Dendritic cell treated with granulocyte-macrophage colony-stimulating factor and Interleukin-4, amounts not matched to agents 40 ng/mL and 50 ng/mL, for 4 days (primary cell): ENCODE data around the gene ITGB1BP1.

Experiments
- H3K27ac Mint-ChIP-seq: one replicate; pipeline ENCODE4 v1.8.0; 2022; ENCODE audit warnings: mild to moderate bottlenecking, mixed read lengths
- H3K27me3 Mint-ChIP-seq: one replicate; pipeline ENCODE4 v1.8.0; 2022; ENCODE audit warnings: mild to moderate bottlenecking, mixed read lengths
- H3K36me3 Mint-ChIP-seq: one replicate; pipeline ENCODE4 v1.8.0; 2022; ENCODE audit warnings: low read depth, mixed read lengths
- H3K4me1 Mint-ChIP-seq: one replicate; pipeline ENCODE4 v1.8.0; 2022; ENCODE audit warnings: low read depth, mixed read lengths
- H3K4me3 Mint-ChIP-seq: one replicate; pipeline ENCODE4 v1.8.0; 2022; ENCODE audit warnings: mild to moderate bottlenecking, moderate library complexity, mixed read lengths
- H3K9me3 Mint-ChIP-seq: one replicate; pipeline ENCODE4 v1.8.0; 2022; ENCODE audit warnings: mixed read lengths
- intact Hi-C: fragments of 100-400 bp; cut with micrococcal nuclease; formaldehyde crosslinking; loops from one replicate; pipeline ENCODE4 v1.15.0; 2022

The ITGB1BP1 gene

DNA sequence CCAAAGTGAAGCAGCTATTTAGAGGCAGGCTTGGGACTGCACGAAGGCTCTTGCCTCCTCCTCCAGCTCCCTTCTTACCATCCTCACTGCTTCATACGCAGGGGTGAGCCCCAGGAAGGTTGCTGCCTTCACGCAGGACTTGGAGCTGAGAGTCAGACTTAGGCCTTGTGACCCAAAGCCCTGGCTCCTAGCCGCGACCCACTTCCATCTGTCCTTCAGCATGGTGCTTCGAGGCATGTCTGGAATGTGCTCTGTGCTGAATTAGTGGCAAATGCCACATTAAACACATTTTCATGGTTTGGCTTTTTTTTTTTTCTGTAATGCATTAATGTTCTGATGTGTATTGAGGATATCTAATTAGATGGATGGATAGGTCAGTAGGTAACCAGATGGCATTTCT, 37.5 kb downstream of the ITGB1BP1 start:
- Mint-ChIP-seq H3K27me3 (no peaks in the 10 kb centered on the region), H3K4me1 (no peaks in the 10 kb centered on the region), H3K4me3 (no peak overlapping the region), H3K36me3 (peaks cover 35% of the 10 kb centered on the region), H3K9me3 (peaks cover 6% of the 10 kb centered on the region), H3K27ac (no peak overlapping the region)
- intact Hi-C loops = no loop called here

DNA sequence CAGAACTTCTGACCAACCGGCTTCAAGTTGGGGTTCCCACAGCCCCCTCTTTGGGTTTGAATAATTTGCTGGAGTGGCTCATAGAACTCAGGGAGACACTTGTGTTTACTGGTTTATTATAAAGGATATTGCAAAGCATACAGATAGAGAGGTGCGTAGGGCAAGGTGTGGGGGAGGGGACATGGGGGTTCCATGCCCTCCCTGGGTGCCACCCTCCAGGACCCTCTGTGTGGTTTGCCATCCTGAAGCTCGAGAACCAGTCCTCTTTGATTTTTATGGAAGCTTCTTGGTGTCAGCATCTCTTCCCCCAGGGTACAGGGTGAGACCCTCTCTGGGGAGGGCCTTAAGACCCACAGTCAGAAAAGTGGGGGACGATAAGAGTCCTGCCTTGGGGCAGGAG, 38.8 kb downstream of the ITGB1BP1 start:
- peaks cover 6% of the 10 kb centered on the region for H3K9me3 Mint-ChIP-seq
- intact Hi-C loops = no loop called here
- no peak overlapping the region for H3K27ac Mint-ChIP-seq
- no peaks in the 10 kb centered on the region for H3K27me3 Mint-ChIP-seq
- H3K4me1 Mint-ChIP-seq = no peaks in the 10 kb centered on the region
- H3K36me3 Mint-ChIP-seq = peaks cover 26% of the 10 kb centered on the region
- no peak overlapping the region for H3K4me3 Mint-ChIP-seq

DNA sequence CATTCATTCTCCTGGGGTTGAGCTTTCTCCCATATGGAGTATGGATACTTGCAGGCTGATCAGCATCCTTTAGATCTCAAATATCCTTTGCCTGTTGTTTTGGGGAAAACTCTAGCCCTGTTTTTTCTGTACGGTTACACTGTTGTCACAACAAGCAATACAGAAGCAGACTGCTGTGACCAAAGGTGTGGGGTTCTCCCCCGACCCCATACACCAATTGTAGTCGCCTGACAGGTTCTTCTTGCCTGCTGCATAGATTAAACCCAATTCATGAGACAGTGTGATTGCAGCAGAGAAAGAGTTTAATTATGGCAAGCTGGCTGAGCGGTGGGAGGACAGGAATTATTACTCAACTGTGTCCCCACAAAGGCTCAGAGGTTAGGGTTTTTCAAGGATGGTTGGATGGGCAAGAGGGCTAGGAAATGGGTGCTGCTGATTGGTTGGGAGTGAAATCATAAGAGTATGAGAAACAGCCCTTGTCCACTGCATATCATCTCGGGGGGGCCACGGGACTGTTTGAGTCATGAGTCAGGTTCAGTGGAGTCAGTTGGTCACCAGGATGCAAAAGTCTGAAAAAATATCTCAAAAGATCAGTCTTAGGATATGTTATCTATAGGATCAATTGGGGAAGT, 40.6 kb downstream of the ITGB1BP1 start:
- Mint-ChIP-seq H3K9me3 (peaks cover 5% of the 10 kb centered on the region), H3K27ac (no peak overlapping the region), H3K4me3 (no peak overlapping the region), H3K27me3 (no peaks in the 10 kb centered on the region), H3K4me1 (no peaks in the 10 kb centered on the region), H3K36me3 (peaks cover 17% of the 10 kb centered on the region)
- intact Hi-C loops = no loop called here

DNA sequence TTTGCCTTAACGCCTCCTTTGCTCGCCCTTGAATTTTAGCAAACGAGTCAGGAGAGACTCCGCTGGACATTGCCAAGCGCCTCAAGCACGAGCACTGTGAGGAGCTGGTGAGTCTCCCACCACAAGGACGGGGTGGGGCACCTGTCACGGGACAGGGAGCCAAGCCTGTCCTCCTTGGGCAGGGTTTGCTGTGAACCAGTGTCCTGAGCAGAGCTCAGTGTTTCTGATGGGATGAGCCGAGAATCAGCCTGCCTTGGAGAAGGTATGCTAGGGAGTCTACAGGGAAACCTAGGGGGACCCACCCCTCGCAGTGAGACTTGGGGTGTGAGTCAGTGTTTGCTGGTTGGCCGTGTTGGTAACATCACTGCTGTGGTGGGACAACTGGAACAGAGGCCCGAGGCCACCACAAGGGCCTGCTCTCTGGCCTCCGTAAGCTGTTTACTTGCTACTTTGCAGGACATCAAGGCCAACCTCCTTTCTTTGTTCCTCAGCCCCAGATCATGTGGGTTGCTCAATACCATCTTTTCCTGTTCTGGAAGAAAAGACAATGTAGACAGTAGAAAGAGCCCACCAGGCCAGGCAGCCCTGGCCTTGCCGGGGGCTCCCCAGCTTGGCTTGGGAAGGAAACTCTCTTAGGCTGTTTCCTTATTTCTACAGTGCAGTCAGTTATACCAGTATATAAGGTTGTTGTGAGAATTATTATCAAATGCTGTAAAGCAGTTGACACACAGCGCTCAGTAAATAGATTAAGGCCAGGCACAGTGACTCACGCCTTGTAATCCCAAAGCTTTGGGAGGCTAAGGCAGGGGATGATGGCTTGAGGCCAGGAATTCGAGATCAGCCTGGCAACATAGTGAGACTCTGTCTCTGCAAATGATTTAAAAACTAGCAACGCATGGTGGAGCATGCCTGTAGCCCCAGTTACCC, 42.4 kb downstream of the ITGB1BP1 start:
- intact Hi-C loops = no loop called here
- no peak overlapping the region for H3K4me3 Mint-ChIP-seq
- no peaks in the 10 kb centered on the region for H3K9me3 Mint-ChIP-seq
- H3K4me1 Mint-ChIP-seq = no peaks in the 10 kb centered on the region
- H3K27ac Mint-ChIP-seq = no peak overlapping the region
- H3K27me3 Mint-ChIP-seq = no peaks in the 10 kb centered on the region
- H3K36me3 Mint-ChIP-seq = peaks cover 11% of the 10 kb centered on the region

DNA sequence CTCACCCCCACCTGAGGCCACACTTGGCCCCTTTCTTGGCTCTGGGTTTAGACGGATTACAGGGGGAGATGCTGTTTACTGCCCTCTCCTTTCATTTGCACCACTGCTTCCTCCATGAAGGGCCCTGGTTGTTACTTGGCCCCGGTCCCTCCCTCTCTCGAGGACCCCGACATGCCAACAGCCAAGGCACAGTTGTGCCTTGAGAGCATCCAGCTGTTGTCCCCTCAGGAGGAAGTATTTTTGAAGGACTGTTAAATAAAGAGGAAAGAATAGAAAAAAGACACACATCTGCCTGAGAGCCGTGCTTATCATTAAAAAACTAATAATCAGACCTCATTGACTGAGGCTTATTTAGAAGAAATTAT, 44.0 kb downstream of the ITGB1BP1 start:
- H3K9me3 Mint-ChIP-seq = no peaks in the 10 kb centered on the region
- intact Hi-C loops = no loop called here
- H3K27me3 Mint-ChIP-seq = no peaks in the 10 kb centered on the region
- H3K4me1 Mint-ChIP-seq = no peaks in the 10 kb centered on the region
- no peak overlapping the region for H3K27ac Mint-ChIP-seq
- peaks cover 14% of the 10 kb centered on the region for H3K36me3 Mint-ChIP-seq
- no peak overlapping the region for H3K4me3 Mint-ChIP-seq

- Mint-ChIP-seq H3K36me3 (peaks cover 19% of the 10 kb centered on the region), H3K27me3 (no peaks in the 10 kb centered on the region), H3K27ac (no peak overlapping the region), H3K4me3 (no peak overlapping the region), H3K4me1 (no peaks in the 10 kb centered on the region), H3K9me3 (no peaks in the 10 kb centered on the region)
- intact Hi-C loops = no loop called here
Observed at GRCh38 chr2:9378433-9379390, 44.6 kb downstream of the ITGB1BP1 start.

GRCh38 chr2:9377461-9378097, 45.7 kb downstream of the ITGB1BP1 start:
- Mint-ChIP-seq H3K36me3 (peaks cover 29% of the 10 kb centered on the region), H3K4me3 (no peak overlapping the region), H3K4me1 (no peaks in the 10 kb centered on the region), H3K27ac (no peak overlapping the region), H3K9me3 (no peaks in the 10 kb centered on the region), H3K27me3 (no peaks in the 10 kb centered on the region)
- intact Hi-C loops = no loop called here

GRCh38 chr2:9375857-9376428, 47.4 kb downstream of the ITGB1BP1 start:
- peaks cover 34% of the 10 kb centered on the region for H3K36me3 Mint-ChIP-seq

GRCh38 chr2:9374071-9374730, 49.1 kb downstream of the ITGB1BP1 start:
- intact Hi-C loops = no loop called here
- H3K4me1 Mint-ChIP-seq = no peaks in the 10 kb centered on the region
- no peaks in the 10 kb centered on the region for H3K27me3 Mint-ChIP-seq
- no peaks in the 10 kb centered on the region for H3K9me3 Mint-ChIP-seq
- no peak overlapping the region for H3K4me3 Mint-ChIP-seq
- H3K27ac Mint-ChIP-seq = no peak overlapping the region
- H3K36me3 Mint-ChIP-seq = peaks cover 37% of the 10 kb centered on the region

More at GRCh38 chr2:9375857-9376428, 47.4 kb downstream of the ITGB1BP1 start:
- intact Hi-C loops = no loop called here
- no peaks in the 10 kb centered on the region for H3K4me1 Mint-ChIP-seq
- H3K9me3 Mint-ChIP-seq = no peaks in the 10 kb centered on the region
- no peaks in the 10 kb centered on the region for H3K27me3 Mint-ChIP-seq
- H3K27ac Mint-ChIP-seq = no peak overlapping the region
- H3K4me3 Mint-ChIP-seq = no peak overlapping the region

DNA sequence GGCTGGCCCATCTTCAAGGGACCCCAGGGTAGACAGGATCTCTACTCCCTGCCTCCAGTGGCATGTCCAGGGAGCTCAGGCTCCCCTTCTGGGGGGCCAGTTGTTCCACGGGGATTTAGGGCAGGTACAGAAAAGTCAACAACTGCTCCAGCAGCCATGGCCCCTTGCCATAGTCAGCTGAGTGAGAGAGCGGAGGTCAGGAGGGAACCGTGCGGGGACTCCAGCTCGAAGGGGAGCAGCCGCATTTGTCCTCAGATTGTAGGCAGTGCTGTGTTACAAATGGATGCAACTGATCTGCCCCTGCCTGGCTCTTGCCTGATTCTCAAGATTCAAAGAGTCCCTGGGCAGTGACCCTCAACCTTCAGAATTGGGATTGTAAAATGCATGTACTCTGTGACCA, 49.9 kb downstream of the ITGB1BP1 start:
- Mint-ChIP-seq H3K4me1 (no peaks in the 10 kb centered on the region), H3K27me3 (no peaks in the 10 kb centered on the region), H3K9me3 (no peaks in the 10 kb centered on the region), H3K4me3 (no peak overlapping the region), H3K36me3 (peaks cover 39% of the 10 kb centered on the region), H3K27ac (no peak overlapping the region)
- intact Hi-C loops = no loop called here

GRCh38 chr2:9373047-9373446, 50.3 kb downstream of the ITGB1BP1 start:
- no peaks in the 10 kb centered on the region for H3K4me1 Mint-ChIP-seq
- H3K9me3 Mint-ChIP-seq = no peaks in the 10 kb centered on the region
- intact Hi-C loops = no loop called here
- no peaks in the 10 kb centered on the region for H3K27me3 Mint-ChIP-seq
- H3K36me3 Mint-ChIP-seq = peaks cover 42% of the 10 kb centered on the region
- H3K27ac Mint-ChIP-seq = no peak overlapping the region
- H3K4me3 Mint-ChIP-seq = no peak overlapping the region

- H3K9me3 Mint-ChIP-seq = no peaks in the 10 kb centered on the region
- no peaks in the 10 kb centered on the region for H3K27me3 Mint-ChIP-seq
- peaks cover 59% of the 10 kb centered on the region for H3K36me3 Mint-ChIP-seq
- no peak overlapping the region for H3K27ac Mint-ChIP-seq
- intact Hi-C loops = loop anchor here (2.0 kb wide), 1 partner anchor 228 kb away; no protein-coding TSS in a partner anchor
- no peaks in the 10 kb centered on the region for H3K4me1 Mint-ChIP-seq
- H3K4me3 Mint-ChIP-seq = no peak overlapping the region
Observed at GRCh38 chr2:9370746-9371145, 52.6 kb downstream of the ITGB1BP1 start.

DNA sequence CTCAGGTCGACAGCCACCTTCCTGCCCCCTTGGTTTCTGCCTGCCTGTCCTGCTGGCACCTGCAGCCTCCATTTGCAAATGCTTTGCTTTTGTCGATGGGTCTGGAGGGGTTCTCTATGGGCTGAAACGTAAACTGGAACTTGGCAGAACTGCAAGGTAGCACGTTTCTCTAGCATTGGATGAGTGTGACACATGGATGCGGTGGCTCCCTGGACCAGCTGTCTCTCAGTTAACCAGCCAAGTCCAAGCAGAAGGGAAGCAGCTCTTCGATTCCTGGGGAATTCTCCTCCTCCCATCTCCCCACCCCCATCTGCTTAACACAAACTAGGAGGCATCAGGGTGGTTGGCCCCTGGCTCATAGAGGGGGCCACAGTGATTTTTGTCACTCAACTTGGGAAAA, 57.3 kb downstream of the ITGB1BP1 start:
- H3K9me3 Mint-ChIP-seq = no peaks in the 10 kb centered on the region

More for the DNA sequence above, 57.3 kb downstream of the ITGB1BP1 start:
- intact Hi-C loops = no loop called here
- H3K4me3 Mint-ChIP-seq = no peak overlapping the region
- H3K36me3 Mint-ChIP-seq = peaks cover 42% of the 10 kb centered on the region
- H3K27me3 Mint-ChIP-seq = no peaks in the 10 kb centered on the region
- no peak overlapping the region for H3K27ac Mint-ChIP-seq
- no peaks in the 10 kb centered on the region for H3K4me1 Mint-ChIP-seq
